Ovary (tissue), 3 donors: Measurements from ENCODE around the gene HFE.

Experiments used
- EP300 ChIP-seq: sonication (generic); formaldehyde crosslinking; IDR thresholded peaks from one replicate; pipeline ENCODE4 v1.6.1; 2017; ENCODE audit warnings: antibody characterized with exemption
- POLR2A ChIP-seq: fragments of 450-650 bp; IDR thresholded peaks from one replicate; pipeline ENCODE4 v1.6.1; 2017; ENCODE audit warnings: antibody characterized with exemption, mild to moderate bottlenecking, moderate library complexity
- TF ChIP-seq, protein P1 (sequence below), 3 donors: fragments of 450-650 bp in 2 of 3; fragments of 200-600 bp in 1 of 3; IDR thresholded peaks; one replicate each; pipeline versions ENCODE4 v1.5.1 to v1.8.0; 2016 to 2022; ENCODE audit warnings: antibody characterized with exemption in 3 of 3, mild to moderate bottlenecking in 1 of 3
- donor health status: DM: no; HTN: no; CAD: no.

DNA sequence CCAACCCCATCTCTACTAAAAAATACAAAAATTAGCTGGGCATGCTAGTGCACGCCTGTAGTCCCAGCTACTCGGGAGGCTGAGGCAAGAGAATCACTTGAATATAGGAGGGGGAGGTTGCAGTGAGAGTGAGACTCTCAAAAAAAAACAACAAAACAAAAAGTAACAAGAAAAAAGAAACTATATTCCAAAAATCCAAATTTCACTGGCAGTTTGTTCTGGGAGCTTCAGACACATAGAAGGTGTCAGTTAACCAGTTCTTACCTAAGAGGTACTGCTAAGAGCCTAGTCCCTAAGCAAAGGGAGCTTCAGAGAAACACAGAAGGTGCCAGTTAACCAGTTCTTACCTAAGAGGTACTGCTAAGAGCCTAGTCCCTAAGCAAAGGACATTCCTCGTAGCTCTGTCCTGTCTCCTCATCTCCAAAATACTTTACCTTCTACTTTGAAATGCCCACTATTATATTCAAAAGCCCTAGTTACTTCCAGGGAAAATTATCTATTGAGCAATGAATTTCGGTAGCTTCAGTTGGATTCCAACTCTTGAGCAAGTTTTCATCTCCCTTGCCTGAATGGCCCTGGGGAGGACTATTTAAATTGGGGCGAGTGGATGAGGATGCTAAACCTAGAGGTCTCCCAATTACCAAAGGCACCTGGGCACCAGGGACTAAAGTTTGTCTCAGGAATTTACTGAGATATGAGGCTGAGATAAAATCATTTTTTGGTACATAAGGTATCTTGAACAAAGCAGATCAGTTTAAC is 41.0 kb downstream of the HFE start:
- TF ChIP-seq, protein P1, sequence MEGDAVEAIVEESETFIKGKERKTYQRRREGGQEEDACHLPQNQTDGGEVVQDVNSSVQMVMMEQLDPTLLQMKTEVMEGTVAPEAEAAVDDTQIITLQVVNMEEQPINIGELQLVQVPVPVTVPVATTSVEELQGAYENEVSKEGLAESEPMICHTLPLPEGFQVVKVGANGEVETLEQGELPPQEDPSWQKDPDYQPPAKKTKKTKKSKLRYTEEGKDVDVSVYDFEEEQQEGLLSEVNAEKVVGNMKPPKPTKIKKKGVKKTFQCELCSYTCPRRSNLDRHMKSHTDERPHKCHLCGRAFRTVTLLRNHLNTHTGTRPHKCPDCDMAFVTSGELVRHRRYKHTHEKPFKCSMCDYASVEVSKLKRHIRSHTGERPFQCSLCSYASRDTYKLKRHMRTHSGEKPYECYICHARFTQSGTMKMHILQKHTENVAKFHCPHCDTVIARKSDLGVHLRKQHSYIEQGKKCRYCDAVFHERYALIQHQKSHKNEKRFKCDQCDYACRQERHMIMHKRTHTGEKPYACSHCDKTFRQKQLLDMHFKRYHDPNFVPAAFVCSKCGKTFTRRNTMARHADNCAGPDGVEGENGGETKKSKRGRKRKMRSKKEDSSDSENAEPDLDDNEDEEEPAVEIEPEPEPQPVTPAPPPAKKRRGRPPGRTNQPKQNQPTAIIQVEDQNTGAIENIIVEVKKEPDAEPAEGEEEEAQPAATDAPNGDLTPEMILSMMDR (IDR thresholded peaks at IDR 0.05), result no peak
- no peak for TF ChIP-seq POLR2A
- no peak for TF ChIP-seq EP300
